Femur (tissue), 1 donor: Measurements from ENCODE around the gene NXPH4.
A peak's percentile ranks its signal among the peaks of the same experiment; 100 is the strongest.

Experiments used
- DNase-seq: peaks from one replicate; pipeline ENCODE4 v3.0.0-alpha.2; 2017

The NXPH4 gene

GRCh38 chr12:57219993-57220754 is 3.6 kb downstream of the NXPH4 start:
- DNase-seq: no peak

GRCh38 chr12:57220770-57221168 is 4.2 kb downstream of the NXPH4 start:
- DNase-seq: no peak

GRCh38 chr12:57221169-57221917 is 4.7 kb downstream of the NXPH4 start:
- DNase-seq: no peak

- no peak for DNase-seq
Observed at GRCh38 chr12:57222286-57223190, 5.9 kb downstream of the NXPH4 start.

DNA sequence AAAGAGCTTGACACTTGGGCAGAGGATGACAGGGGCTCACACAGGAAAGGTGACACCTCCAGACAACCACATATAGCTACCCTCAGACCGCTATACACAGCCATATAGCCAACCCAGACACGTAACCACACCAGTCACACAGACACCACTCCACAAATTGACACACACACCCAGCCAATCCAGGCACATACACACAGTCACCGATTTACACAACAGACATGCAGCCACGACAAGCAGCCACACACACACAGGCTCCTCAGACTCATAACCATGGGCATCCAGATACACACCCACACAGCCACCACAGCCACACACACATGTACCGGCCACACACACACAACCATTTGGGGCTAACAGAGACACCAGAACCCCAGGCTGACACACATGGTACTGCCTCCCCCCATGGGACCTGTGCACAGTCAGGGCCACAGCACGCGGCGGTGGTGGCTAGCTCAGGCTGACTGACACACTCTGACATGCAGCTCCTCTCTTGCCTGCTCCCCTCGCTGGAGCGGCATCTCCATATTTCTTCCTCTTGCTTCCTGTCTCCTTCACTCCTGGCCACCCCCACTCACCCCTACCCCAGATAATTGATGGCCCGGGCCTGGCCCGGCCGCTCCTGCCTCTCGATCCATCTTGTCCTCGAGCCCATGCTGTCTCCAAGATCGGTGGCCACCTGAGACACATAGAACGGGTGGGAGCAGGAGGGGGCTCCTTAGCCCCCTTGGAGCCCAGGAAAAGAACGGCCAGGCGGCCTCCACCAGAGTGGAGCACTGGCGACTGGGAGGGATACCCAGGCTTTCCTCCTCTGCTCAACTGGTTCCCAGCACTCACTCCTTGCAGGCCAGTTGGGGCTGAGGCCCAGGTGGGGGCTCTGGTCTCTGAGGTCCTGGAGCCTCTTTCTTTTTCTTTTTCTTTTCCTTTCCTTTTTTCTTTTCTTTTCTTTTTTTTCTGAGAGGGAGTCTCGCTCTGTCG is 6.9 kb downstream of the NXPH4 start:
- DNase-seq: no peak

DNA sequence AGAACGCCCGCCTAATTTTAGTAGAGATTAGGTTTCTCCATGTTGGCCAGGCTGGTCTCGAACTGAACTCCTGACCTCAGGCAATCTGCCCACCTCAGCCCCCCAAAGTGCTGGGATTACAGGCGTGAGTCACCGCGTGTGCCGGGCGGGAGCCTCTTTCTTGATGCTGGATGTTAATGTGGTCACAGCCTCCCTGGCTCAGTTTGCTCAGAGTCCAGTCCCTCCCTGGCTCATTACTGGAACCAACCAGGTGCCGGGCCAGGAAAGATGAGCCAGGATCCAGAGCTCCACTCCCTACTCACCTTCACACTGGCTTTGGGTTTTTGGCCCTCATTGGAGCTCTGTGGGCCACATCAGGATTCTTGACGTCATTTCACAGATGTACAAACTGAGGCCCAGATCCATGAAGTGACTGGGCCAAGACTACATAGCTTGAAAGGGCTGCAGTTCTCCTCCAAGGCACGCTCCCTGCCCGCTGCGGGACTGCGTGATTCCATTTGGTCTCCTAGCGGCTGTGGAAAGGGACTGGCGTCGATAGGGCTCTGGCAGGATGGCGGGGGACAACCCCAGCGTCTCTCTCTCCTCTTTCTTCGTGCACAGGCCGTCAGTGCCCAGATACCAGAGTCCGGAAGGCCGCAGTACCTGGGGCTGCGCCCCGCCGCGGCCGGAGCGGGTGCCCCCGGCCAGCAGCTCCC is 7.8 kb downstream of the NXPH4 start:
- DNase-seq: no peak

GRCh38 chr12:57224973-57225679 is 8.5 kb downstream of the NXPH4 start:
- no peak for DNase-seq

DNA sequence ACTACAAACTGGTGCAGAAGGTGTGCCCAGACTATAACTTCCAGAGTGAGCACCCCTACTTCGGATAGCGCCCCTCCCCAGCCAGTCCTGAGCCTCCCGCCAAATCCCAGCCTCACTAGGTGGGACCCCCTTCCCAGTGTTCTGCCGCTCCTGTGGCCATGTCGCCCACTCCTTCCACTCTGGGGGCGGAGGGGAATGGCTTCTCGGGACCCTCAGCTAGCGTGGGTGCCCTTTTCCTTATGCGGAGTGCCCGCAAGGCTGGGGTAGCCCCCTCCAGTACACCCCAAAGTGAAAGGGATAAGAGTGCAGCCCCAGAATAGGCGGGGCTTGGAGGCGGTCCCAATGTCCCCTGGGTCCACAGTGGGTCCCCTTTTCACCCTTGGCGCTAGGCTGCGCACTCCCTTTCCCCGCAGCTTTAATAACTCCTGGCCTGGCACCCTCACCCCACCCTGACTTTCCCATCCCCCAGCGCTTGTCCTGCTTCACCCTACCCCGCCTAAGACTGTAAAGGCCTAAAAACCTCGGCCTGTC is 9.2 kb downstream of the NXPH4 start:
- no peak for DNase-seq

- DNase-seq: no peak
Observed at GRCh38 chr12:57226588-57227314, 10.2 kb downstream of the NXPH4 start.

DNA sequence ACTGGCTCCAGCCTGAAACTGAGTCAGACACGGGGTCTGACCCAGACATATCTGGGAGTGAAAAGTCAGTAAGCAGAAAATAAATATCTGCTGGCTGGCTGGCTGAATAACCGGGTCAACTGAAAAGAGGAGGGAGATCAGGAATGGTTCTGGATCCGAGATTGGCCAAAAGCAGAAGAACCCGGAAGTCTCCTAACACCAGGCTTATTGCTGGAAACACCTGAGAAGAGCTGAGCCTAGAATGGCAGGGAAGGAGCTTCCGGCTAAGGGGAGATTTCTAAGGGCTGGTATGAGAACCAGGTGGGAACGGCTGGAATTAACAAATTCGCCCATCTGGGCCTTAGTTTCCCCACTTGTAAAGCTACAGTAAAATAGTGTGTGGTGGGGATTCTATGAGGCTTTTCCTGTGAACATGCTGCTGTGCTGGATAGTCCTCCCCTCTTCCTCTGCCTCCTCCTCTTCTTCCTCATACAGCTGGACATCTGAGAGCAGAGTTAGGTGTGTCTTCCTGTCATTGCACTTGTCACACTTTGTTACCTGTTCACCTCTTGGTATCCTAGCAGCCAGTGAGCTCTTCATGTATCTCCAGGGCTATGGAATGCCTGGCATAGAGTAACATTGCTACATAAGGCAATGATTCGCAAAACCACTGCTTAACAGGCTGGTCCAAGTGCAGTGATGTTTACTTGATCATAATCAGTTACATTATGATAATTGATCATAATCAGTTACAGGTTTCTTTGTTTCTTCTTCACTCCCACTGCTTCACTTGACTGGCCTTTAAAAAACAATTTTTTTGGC is 10.9 kb downstream of the NXPH4 start:
- no peak for DNase-seq

DNA sequence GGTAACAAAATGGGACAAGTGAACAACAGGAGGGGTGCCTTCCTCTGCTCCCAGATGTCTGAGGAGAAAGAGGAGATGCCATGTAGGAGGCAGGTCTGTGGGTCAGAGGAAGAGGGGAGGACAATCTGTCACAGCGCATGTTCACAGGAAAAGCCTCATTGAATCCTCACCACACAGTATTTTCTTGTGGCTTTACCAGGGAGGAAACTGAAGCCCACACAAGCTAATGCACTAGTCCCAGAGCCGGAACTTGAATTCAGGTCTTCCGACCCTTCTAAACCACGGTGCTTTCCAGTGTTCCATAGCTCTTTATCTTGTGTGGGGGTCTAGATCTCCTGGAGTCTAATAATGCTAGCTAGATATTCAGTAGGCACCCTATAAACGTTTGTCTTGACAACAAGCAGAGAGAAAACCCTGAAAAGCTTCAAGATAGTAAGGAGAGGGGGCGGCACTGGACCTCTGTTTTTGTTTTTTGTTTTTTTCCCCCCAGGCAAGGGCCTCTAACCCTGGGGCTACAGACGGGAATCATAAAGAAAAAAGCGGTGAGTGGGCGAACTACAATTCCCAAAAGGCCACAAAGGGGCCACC is 12.5 kb downstream of the NXPH4 start:
- DNase-seq: no peak

GRCh38 chr12:57229634-57230380 is 13.2 kb downstream of the NXPH4 start, which contains the start of gene SHMT2:
Gene SHMT2, plus strand, starts transcription at chr12:57229711. Its CDS starts 68 bp downstream, at chr12:57229779.
- peak; percentile 96 for DNase-seq

GRCh38 chr12:57230381-57231155 is 14.0 kb downstream of the NXPH4 start:
- DNase-seq: no peak

- no peak for DNase-seq
Observed at GRCh38 chr12:57231276-57232021, 14.9 kb downstream of the NXPH4 start.

DNA sequence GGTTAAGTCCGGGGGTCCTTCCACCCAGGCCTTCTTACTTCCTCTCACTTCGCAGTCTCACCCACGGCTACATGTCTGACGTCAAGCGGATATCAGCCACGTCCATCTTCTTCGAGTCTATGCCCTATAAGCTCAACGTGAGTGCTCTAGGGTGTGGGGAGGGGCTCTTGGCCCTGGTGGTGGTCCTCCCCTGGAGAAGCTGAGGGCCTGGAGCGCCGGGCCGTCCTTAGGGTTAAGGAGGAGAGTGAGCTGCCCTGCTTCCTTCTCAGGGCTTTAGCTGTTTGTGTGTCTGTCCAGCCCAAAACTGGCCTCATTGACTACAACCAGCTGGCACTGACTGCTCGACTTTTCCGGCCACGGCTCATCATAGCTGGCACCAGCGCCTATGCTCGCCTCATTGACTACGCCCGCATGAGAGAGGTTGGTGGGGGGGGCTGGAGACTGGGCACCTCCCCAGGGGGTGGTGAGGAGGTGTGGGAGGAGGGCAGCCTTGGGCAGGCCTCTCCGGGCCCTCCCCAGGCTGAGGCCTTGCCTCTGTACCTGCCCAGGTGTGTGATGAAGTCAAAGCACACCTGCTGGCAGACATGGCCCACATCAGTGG is 15.7 kb downstream of the NXPH4 start:
- peak; percentile 28 for DNase-seq
